ENCODE results near the gene PLEKHA8.

- no peak for TF ChIP-seq CTCF (IDR thresholded peaks at IDR 0.05)
- TF ChIP-seq POLR2A (IDR thresholded peaks at IDR 0.05) = no peak
Observed at GRCh38 chr7:30133736-30134610, 105.8 kb downstream of the PLEKHA8 start.

Measured in adrenal gland (tissue), 5 donors.